ENCODE results near the gene PDE4D.
A peak's percentile ranks its signal among the peaks of the same experiment; 100 is the strongest.

Gene PDE4D

GRCh38 chr5:59790776-59791475 is 102.6 kb downstream of the PDE4D start:
- no peak for TF ChIP-seq CTCF (IDR thresholded peaks at IDR 0.05; ENCODE audit: insufficient read depth, low read length, poor library complexity, severe bottlenecking)
- Histone ChIP-seq H3K27me3 (replicated peaks; ENCODE audit: control insufficient read depth, insufficient read depth, low read length) (no peaks in the 10 kb centered on the region), H3K4me3 (replicated peaks; ENCODE audit: low read depth, low read length) (0 out of 2 replicates have a peak overlapping the region, but pooled peaks have one; percentile 1), H3K36me3 (ENCODE audit: control insufficient read depth, insufficient read depth, low read length) (no peaks in the 10 kb centered on the region)
- no peak for DNase-seq (ENCODE audit: extremely low read depth, insufficient read length)

GRCh38 chr5:59790376-59790775 is 103.2 kb downstream of the PDE4D start:
- H3K27me3 ChIP-seq (replicated peaks; ENCODE audit: control insufficient read depth, insufficient read depth, low read length), result no peaks in the 10 kb centered on the region
- H3K4me3 ChIP-seq (replicated peaks; ENCODE audit: low read depth, low read length), result 0 out of 2 replicates have a peak overlapping the region, but pooled peaks have one; percentile 1
- TF ChIP-seq CTCF (IDR thresholded peaks at IDR 0.05; ENCODE audit: insufficient read depth, low read length, poor library complexity, severe bottlenecking), result no peak
- DNase-seq (ENCODE audit: extremely low read depth, insufficient read length), result no peak
- no peaks in the 10 kb centered on the region for H3K36me3 ChIP-seq (ENCODE audit: control insufficient read depth, insufficient read depth, low read length)

DNA sequence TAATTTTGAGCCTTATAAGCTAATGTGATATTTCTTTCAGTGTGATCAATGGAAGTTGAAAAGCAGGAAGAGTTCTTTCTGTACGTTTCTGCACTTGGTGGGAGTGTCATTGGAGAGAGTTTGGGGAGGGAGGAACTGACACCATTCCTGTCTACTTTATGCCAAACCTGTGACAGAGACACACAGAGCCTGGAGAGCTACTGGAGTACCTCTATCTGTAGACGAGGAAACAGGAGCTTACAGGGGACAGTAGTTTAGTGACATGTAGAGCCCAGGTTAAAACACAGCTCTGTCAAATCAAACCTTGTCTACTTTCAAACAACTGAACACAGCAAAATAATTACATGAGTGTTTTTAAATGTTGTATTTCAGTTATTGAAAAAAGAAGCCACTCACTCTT is 103.6 kb downstream of the PDE4D start:
- no peak overlapping the region for H3K4me3 ChIP-seq (replicated peaks; ENCODE audit: low read depth, low read length)
- no peaks in the 10 kb centered on the region for H3K27me3 ChIP-seq (replicated peaks; ENCODE audit: control insufficient read depth, insufficient read depth, low read length)
- no peaks in the 10 kb centered on the region for H3K36me3 ChIP-seq (ENCODE audit: control insufficient read depth, insufficient read depth, low read length)
- no peak for DNase-seq (ENCODE audit: extremely low read depth, insufficient read length)
- TF ChIP-seq CTCF (IDR thresholded peaks at IDR 0.05; ENCODE audit: insufficient read depth, low read length, poor library complexity, severe bottlenecking), result no peak

DNA sequence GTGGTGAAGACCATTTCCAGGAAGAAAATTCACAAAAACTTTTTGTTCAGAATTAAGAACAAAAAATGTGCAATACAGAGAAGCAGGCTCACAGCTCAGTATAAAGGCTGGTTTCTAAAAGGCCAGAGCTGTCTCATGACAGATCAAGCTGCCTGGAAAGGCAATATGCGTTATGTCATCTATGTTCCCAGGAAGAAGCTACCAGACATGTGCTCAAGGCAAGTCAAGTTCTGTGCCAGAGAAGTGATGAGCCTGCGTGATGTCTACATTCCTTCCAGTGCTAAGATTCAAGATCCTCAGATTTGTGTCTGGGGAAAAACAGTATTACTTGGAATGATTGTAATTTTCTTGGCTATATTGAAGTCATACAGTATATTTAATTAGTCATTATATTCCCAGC is 104.3 kb downstream of the PDE4D start:
- no peak for DNase-seq (ENCODE audit: extremely low read depth, insufficient read length)
- Histone ChIP-seq H3K4me3 (replicated peaks; ENCODE audit: low read depth, low read length) (no peak overlapping the region), H3K27me3 (replicated peaks; ENCODE audit: control insufficient read depth, insufficient read depth, low read length) (no peaks in the 10 kb centered on the region), H3K36me3 (ENCODE audit: control insufficient read depth, insufficient read depth, low read length) (no peaks in the 10 kb centered on the region)
- no peak for TF ChIP-seq CTCF (IDR thresholded peaks at IDR 0.05; ENCODE audit: insufficient read depth, low read length, poor library complexity, severe bottlenecking)

- H3K27me3 ChIP-seq (replicated peaks; ENCODE audit: control insufficient read depth, insufficient read depth, low read length), result no peaks in the 10 kb centered on the region
- DNase-seq (ENCODE audit: extremely low read depth, insufficient read length), result no peak
- TF ChIP-seq CTCF (IDR thresholded peaks at IDR 0.05; ENCODE audit: insufficient read depth, low read length, poor library complexity, severe bottlenecking), result no peak
- H3K4me3 ChIP-seq (replicated peaks; ENCODE audit: low read depth, low read length), result no peak overlapping the region
- H3K36me3 ChIP-seq (ENCODE audit: control insufficient read depth, insufficient read depth, low read length), result no peaks in the 10 kb centered on the region
Observed at GRCh38 chr5:59786334-59786805, 107.2 kb downstream of the PDE4D start.
